HL-60 (cell line): ENCODE data around the gene ELOA.

ENCODE experiments used
- CTCF ChIP-seq: IDR thresholded peaks from one replicate; pipeline ENCODE4 v1.5.1; 2011; ENCODE audit warnings: low read length, control low read depth, inconsistent platforms; ENCODE audit not compliant: insufficient read depth
- POLR2AphosphoS5 ChIP-seq: IDR thresholded peaks from 2 replicates; pipeline ENCODE4 v1.6.1; 2012; ENCODE audit warnings: low read depth
- TF ChIP-seq, protein P1 (sequence below): IDR thresholded peaks from 2 replicates; pipeline ENCODE4 v1.6.1; 2012; ENCODE audit warnings: low read depth; ENCODE audit not compliant: insufficient replicate concordance

GRCh38 chr1:23695667-23696066, 47.6 kb upstream of the ELOA start:
- TF ChIP-seq CTCF (no peak), POLR2AphosphoS5 (no peak)
- TF ChIP-seq, protein P1, sequence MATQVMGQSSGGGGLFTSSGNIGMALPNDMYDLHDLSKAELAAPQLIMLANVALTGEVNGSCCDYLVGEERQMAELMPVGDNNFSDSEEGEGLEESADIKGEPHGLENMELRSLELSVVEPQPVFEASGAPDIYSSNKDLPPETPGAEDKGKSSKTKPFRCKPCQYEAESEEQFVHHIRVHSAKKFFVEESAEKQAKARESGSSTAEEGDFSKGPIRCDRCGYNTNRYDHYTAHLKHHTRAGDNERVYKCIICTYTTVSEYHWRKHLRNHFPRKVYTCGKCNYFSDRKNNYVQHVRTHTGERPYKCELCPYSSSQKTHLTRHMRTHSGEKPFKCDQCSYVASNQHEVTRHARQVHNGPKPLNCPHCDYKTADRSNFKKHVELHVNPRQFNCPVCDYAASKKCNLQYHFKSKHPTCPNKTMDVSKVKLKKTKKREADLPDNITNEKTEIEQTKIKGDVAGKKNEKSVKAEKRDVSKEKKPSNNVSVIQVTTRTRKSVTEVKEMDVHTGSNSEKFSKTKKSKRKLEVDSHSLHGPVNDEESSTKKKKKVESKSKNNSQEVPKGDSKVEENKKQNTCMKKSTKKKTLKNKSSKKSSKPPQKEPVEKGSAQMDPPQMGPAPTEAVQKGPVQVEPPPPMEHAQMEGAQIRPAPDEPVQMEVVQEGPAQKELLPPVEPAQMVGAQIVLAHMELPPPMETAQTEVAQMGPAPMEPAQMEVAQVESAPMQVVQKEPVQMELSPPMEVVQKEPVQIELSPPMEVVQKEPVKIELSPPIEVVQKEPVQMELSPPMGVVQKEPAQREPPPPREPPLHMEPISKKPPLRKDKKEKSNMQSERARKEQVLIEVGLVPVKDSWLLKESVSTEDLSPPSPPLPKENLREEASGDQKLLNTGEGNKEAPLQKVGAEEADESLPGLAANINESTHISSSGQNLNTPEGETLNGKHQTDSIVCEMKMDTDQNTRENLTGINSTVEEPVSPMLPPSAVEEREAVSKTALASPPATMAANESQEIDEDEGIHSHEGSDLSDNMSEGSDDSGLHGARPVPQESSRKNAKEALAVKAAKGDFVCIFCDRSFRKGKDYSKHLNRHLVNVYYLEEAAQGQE, result no peak
